ENCODE measurements around the gene TBC1D32. TPM values are rescaled to one million over a fixed set of nuclear protein-coding genes. Genes with fewer than 3 reads are reported as not detected.
A peak's percentile ranks its signal among the peaks of the same experiment; 100 is the strongest.
"Not testable (repeated sequence)": the region's sequence is repeated elsewhere in the genome, so short reads cannot be mapped to it uniquely, and the experiment has no call there.

The TBC1D32 gene
- total RNA-seq (2014; rRNA removed; shearing (Covaris generic)) = 1.3 and 4.2 TPM in 2 replicates

- peak; percentile 90 for DNase-seq (ENCODE audit: low spot score)
Observed at GRCh38 chr6:121334299-121335086, at the start of gene TBC1D32. TSS of gene TBC1D32 (minus strand) at chr6:121334480. CDS start at chr6:121334430, 50 bp downstream.

- DNase-seq (ENCODE audit: low spot score) = no peak
Observed at GRCh38 chr6:121383478-121383877, 49.2 kb upstream of the TBC1D32 start.

- peak; percentile 94 for DNase-seq (ENCODE audit: low spot score)
Observed at GRCh38 chr6:121382467-121383121, 48.3 kb upstream of the TBC1D32 start.

- DNase-seq (ENCODE audit: low spot score) = no peak
Observed at GRCh38 chr6:121376411-121376810, 42.1 kb upstream of the TBC1D32 start.

GRCh38 chr6:121374219-121374618 lies 39.9 kb upstream of the TBC1D32 start:
- DNase-seq (ENCODE audit: low spot score) = not testable (repeated sequence)

GRCh38 chr6:121365536-121366521 lies 31.5 kb upstream of the TBC1D32 start:
- no peak for DNase-seq (ENCODE audit: low spot score)

GRCh38 chr6:121356575-121356974 lies 22.3 kb upstream of the TBC1D32 start:
- DNase-seq (ENCODE audit: low spot score) = no peak

GRCh38 chr6:121354764-121355163 lies 20.5 kb upstream of the TBC1D32 start:
- DNase-seq (ENCODE audit: low spot score) = no peak

- DNase-seq (ENCODE audit: low spot score) = no peak
Observed at GRCh38 chr6:121352941-121353340, 18.7 kb upstream of the TBC1D32 start.

- DNase-seq (ENCODE audit: low spot score) = no peak
Observed at GRCh38 chr6:121351916-121352315, 17.6 kb upstream of the TBC1D32 start.

- no peak for DNase-seq (ENCODE audit: low spot score)
Observed at GRCh38 chr6:121349596-121349995, 15.3 kb upstream of the TBC1D32 start.

- peak; percentile 47 for DNase-seq (ENCODE audit: low spot score)
Observed at GRCh38 chr6:121347484-121347883, 13.2 kb upstream of the TBC1D32 start.

GRCh38 chr6:121344539-121344938 lies 10.3 kb upstream of the TBC1D32 start:
- DNase-seq (ENCODE audit: low spot score) = no peak

GRCh38 chr6:121339639-121340226 lies 5.5 kb upstream of the TBC1D32 start:
- no peak for DNase-seq (ENCODE audit: low spot score)

GRCh38 chr6:121338956-121339355 lies 4.7 kb upstream of the TBC1D32 start:
- DNase-seq (ENCODE audit: low spot score) = no peak

- DNase-seq (ENCODE audit: low spot score) = no peak
Observed at GRCh38 chr6:121338366-121338765, 4.1 kb upstream of the TBC1D32 start.

GRCh38 chr6:121335087-121336008 lies 1.1 kb upstream of the TBC1D32 start:
- DNase-seq (ENCODE audit: low spot score) = no peak

- not testable (repeated sequence) for DNase-seq (ENCODE audit: low spot score)
Observed at GRCh38 chr6:121333694-121334093, 586 bp downstream of the TBC1D32 start.

GRCh38 chr6:121333196-121333595 lies 1.1 kb downstream of the TBC1D32 start:
- no peak for DNase-seq (ENCODE audit: low spot score)

GRCh38 chr6:121330516-121330915 lies 3.8 kb downstream of the TBC1D32 start:
- DNase-seq (ENCODE audit: low spot score) = no peak
